DMS 273 (cell line): ENCODE measurements around the gene COL4A2.

Experiments used
- DNase-seq: peaks from one replicate; lab custom pipeline; 2025; ENCODE audit not compliant: unreplicated experiment; lab: John Stamatoyannopoulos, UW

The COL4A2 gene

DNA sequence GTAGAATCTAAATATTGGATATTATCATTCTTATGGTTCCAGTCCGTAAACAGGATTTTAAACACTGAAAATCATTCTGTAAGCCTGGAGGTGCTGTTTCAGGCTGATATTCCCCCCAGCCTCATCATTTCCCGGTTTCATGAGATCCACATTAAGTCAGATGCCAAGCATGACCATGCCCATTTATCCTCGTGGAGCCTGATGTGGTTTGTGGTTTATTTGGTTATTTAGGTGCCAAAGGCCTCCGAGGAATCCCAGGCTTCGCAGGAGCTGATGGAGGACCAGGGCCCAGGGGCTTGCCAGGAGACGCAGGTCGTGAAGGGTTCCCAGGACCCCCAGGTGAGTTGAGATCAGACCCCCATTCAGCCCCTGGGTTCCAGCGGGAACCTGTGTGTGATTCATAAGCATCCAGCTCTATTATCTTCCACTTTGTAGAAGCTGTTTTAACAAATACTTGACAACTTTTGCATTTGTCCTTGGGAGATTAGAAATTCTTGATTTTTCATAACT, 162.0 kb downstream of the COL4A2 start:
- no peak for DNase-seq

DNA sequence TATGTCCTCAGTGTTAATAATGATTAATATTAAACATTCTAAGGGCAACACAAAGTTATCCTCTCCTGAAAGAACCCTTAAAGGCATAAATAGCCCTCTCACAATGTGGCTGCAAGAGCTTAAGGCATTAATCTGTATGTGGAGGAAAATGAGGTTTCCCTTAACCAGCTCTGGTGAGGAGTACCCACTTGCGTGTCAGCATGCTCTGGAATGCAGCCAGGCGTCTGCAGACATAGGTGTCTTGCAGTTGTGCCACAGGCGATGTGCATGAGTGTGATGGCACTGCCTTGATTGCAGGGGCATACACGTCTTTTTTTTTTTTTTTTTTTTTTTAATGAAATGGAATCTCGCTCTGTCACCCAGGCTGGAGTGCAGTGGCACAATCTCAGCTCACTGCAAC, 162.5 kb downstream of the COL4A2 start:
- no peak for DNase-seq

DNA sequence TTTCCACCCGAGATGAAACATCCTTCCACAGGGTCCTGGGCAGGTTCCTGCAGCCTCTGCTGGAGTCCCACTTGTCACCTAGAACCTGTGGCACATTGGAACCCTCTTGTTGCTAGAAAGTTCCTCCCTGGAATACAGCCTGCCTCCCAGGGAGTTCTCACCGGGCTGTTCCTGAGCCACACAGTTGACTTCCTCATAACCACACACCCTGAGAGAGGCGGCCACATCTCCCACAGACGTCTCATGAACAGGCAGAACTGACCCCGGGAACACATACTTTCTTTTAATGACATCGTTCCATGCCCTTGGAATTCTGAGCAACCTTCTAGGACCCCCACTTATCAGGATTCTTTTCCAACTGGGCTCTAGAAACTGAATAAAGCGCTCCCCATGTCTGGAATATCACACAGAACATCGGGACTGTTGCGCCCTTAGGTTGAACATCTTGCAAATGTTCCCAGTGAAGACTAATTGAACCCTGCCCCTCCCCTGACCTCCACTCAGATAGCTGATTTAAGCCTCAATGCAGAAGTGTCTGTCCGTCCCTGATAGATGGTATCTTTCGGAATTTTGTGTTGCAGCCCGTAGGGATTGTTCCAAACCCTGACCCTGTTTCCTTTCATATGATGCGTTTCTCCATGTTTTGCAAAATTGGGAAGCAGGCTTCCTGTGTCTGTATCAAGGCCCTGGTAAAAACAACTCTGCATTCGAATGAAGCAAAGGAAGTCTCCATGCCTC, 163.4 kb downstream of the COL4A2 start:
- no peak for DNase-seq

DNA sequence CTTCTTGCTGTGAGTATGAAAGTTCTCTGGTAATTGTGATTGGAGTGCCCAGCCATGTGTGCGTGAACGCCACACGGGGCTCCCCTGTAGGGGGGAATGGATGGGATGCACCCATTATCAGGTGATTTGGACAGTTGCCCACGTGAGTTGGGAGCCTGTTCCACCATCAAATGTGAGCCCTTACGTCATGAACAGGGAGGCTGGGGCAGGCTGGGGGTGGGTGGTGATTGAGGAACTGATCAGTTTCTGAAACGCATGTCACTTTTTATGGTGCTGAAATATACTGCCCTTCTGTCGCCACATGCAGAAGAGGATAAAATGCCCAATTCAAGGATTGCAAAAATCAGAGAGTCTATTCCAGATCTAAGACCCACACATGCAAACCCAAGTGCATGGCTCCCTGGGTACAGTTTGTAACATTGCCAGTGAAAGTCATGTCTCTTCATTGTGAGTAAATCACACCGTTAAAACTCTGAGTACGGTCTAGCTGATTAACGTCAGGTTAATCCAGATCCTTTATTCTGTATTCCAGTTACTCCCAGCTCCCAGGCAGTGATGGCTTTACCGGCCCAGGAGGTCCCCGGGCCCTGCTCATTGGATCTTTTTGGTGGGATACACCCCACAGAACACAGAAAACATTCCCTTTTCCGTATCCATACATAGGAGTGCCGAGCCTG, 164.2 kb downstream of the COL4A2 start:
- no peak for DNase-seq

DNA sequence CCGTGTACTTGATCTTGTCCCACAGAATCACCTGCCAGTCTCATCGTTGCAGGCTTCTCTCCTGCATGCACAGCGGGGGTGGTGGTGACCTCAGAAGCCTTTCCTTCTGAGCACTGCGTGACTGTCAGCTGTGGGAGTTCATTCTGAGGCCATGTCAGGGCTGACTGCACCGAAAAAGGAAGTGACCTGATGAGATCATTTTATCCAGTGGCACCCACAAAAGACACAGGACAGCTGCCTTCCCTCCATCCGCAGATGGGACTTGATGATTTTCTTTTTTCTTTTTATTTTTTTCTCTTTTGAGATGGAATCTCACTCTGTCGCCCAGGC, 164.7 kb downstream of the COL4A2 start:
- DNase-seq, result no peak

DNA sequence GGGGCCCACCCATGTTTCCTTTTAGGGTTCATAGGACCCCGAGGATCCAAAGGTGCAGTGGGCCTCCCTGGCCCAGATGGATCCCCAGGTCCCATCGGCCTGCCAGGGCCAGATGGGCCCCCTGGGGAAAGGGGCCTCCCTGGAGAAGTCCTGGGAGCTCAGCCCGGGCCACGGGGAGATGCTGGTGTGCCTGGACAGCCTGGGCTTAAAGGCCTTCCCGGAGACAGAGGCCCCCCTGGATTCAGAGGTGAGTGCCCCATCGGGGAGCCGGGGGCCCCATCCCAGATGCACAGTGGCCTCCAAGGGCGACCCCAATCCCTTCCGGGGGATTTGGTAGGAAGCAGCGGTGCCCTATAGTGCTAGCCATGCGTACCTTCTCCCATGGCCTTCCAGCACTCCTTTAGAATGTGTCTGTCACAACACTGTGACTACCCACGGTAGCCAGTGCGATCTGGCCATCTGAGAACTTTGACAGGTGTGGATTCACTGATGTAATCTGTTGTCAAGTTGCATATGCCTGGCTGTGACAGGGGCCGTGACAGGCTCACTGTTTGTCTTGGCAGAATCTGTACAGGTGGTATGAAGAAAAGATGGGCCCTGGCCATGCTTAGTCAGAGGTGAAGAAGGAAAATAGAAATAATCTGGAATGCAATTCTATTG, 165.9 kb downstream of the COL4A2 start:
- DNase-seq, result no peak

GRCh38 chr13:110474713-110475112, 167.6 kb downstream of the COL4A2 start:
- DNase-seq, result no peak

GRCh38 chr13:110475117-110475516, 168.0 kb downstream of the COL4A2 start:
- no peak for DNase-seq

DNA sequence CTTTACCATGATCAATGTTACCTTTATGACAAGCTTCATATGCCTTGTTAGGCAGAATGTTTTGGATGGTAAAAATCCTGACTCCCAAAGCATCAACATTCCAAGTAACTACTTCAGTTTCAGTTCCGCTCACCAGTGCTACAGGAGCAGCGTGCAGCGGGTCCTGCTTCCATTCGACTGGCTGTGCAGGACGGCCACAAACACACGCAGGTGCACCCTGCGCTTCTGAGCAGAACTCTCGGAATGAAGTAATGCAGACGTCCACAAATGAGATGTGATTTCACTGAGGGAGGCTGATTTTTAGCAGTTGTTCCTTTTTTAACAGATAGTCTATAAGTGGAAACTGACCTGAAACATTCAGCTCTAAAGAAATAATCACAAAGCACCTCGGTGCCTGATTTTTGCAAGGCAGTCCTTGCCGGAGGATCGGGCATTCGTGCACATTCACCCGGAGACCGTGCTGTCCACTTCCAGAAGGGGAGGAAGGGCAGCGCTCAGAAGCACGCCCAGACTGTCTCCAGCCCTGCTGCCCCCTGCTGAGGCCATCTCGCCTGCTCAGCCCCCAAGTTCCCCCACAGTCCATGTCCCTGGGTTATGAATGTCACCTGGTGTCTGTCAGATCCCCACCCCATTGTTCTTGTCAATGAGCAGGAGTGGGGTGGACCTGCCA, 168.6 kb downstream of the COL4A2 start:
- DNase-seq, result no peak

- no peak for DNase-seq
Measured at GRCh38 chr13:110476220-110476617, 169.1 kb downstream of the COL4A2 start.

- no peak for DNase-seq
Measured at GRCh38 chr13:110477706-110478245, 170.7 kb downstream of the COL4A2 start.

DNA sequence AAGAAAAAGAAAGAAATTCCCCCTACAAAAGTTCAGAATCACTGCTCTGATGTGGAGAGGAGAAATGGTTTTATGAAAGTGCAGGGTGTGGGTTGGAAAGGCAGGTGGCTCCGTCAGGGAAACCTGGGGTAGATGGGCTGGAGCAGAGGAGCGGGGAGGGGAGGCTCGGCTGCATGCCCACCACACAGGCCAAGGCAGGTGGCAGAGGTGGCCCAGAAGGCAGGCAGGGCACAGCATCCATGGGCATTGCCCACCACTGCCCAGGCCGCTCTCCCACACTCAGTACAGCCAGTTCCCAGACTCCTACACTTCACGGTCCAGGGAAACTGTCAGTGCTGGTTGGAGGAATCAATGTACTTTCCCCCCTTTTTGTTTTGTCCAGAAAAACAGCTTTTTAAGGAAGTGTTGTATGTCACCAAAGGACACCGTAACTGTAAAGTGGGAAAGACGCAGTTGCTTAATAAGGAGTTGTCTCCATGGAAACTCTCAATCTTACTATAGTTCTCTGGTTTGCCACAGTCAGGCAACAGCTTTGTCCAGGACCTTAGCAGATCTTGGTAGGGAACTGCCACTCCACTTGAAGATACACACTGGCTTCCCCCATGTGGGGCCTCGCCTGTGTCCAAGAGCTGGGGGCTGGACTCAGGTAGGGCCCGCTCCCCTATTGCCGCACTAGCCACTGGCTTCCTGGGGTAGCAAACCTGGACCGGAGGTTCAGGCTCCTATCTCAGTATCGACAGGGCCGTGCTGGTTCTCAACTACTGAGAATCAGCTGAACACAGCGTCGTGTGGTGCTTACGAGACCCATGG, 171.5 kb downstream of the COL4A2 start:
- DNase-seq, result no peak

DNA sequence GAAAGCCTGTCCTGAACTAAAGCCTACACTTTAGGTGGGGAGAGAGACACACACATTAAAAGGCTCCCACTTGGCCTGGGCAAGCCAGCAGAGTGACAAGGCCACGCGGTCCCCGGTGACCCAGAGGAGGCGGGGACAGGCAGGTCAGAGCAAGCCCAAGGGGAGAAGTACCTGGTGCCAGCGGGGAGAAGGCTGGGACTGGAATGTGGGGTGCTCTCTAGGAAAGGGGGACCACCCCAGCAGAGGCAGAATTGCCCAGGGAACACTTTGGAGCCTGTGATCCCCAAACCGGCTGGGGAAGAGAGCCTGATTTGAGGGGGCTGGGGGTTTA, 172.1 kb downstream of the COL4A2 start:
- no peak for DNase-seq

GRCh38 chr13:110479648-110480047, 172.6 kb downstream of the COL4A2 start:
- no peak for DNase-seq

- no peak for DNase-seq
Measured at GRCh38 chr13:110480161-110480560, 173.1 kb downstream of the COL4A2 start.

GRCh38 chr13:110483386-110483968, 176.4 kb downstream of the COL4A2 start:
- DNase-seq, result no peak

DNA sequence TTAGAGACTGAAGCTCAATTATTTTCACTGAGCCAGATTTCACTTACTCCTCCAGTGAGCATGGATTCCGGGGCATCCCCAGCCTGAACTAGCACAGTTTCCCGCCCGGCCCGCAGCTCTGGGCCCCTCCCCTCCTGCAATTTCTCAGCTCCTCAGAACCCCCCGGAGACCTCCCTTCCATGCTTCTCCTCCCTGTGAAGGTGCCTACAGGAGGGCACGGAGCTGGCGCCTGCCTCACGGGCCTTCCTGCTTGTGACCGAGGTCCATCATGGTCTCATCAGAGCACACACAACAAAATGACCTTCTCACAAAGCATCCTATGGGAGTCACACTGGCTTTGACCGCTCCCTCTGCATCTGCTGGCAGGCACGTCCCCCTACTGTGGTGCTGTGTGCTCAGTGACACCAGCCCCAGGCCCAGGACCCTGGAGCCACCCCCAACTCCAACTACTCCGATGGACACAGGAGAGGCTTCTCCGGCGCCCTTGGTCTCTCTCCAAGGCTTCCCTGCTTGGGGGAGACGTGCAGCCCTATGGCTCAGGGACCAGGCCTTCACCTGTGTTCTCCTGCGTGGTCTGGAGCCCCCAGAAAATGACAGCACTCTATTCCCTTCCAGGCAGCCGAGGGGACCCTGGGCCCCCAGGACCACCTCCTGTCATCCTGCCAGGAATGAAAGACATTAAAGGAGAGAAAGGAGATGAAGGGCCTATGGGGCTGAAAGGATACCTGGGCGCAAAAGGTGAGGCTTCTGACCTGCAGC, 177.4 kb downstream of the COL4A2 start:
- no peak for DNase-seq

GRCh38 chr13:110485604-110486003, 178.5 kb downstream of the COL4A2 start:
- no peak for DNase-seq

DNA sequence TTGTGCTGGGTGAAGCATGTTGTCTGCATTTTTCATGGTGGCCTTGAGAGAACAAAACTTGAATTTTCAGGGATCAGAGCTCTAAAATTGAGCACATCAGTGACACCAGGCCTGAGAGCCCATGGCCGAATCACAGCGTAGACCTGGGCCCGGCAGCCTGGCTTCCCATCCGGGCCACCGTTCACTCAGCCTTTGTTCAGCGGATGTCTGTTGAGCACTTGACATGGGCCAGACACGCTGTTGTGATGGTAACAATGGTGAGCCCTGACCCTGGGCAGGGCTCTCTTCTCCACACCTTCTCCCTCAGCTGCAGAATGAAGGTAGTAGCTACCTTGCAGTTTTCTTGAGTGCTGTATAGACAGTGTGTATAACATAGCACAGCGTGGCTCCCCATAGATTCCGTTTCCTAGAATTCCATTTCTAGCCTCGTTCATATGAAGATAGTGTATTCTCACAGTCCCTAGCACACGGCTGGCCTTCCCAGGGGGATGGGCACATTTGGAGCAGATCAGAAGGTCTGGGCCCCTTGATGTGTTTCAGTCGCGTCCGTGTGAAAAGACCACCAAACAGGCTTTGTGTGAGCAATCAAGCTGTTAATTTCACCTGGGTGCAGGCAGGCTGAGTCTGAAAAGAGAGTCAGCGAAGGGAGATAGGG, 179.1 kb downstream of the COL4A2 start:
- no peak for DNase-seq
